Osteoblast (primary cell): Measurements from ENCODE around the gene CUEDC1. TPM values are rescaled to one million over a fixed set of nuclear protein-coding genes. Genes with fewer than 3 reads are reported as not detected.
A peak's percentile ranks its signal among the peaks of the same experiment; 100 is the strongest.

Experiments used
- DNase-seq: peaks from one replicate; pipeline ENCODE4 v3.0.0; 2011; ENCODE audit warnings: low spot score, mixed read lengths; ENCODE audit not compliant: insufficient read length; ENCODE audit errors: missing footprints
- H2AFZ ChIP-seq: 2 replicates; pipeline ENCODE4 v1.6.0; 2011; ENCODE audit warnings: mild to moderate bottlenecking, low read length
- H3K27ac ChIP-seq: 2 replicates; pipeline ENCODE4 v1.5.1; 2011; ENCODE audit warnings: mild to moderate bottlenecking, low read depth, low read length, moderate library complexity
- H3K27me3 ChIP-seq: 2 replicates; pipeline ENCODE4 v1.6.0; 2012; ENCODE audit warnings: mild to moderate bottlenecking, control low read depth, inconsistent platforms, low read length, moderate library complexity; ENCODE audit not compliant: insufficient read depth
- H3K36me3 ChIP-seq: 2 replicates; pipeline ENCODE4 v1.5.1; 2011; ENCODE audit warnings: mild to moderate bottlenecking, low read length, control low read depth, moderate library complexity; ENCODE audit not compliant: insufficient read depth
- H3K4me1 ChIP-seq: 2 replicates; pipeline ENCODE4 v1.5.1; 2011; ENCODE audit warnings: mild to moderate bottlenecking, low read length, control low read depth, moderate library complexity; ENCODE audit not compliant: insufficient read depth
- H3K4me2 ChIP-seq: 2 replicates; pipeline ENCODE4 v1.6.0; 2011; ENCODE audit warnings: mild to moderate bottlenecking, low read length; ENCODE audit not compliant: insufficient read depth
- H3K4me3 ChIP-seq: fragments of 200-600 bp; sonication (generic); 3 replicates; pipeline ENCODE4 v1.5.1; 2012; ENCODE audit warnings: mild to moderate bottlenecking, low read length, inconsistent platforms; ENCODE audit not compliant: insufficient read depth
- H3K79me2 ChIP-seq: 2 replicates; pipeline ENCODE4 v1.6.0; 2012; ENCODE audit warnings: mild to moderate bottlenecking, low read length, control low read depth, inconsistent platforms; ENCODE audit not compliant: insufficient read depth
- H3K9me3 ChIP-seq: 2 replicates; pipeline ENCODE4 v1.5.1; 2011; ENCODE audit warnings: low read depth, low read length, control low read depth
- H4K20me1 ChIP-seq: 2 replicates; pipeline ENCODE4 v1.6.0; 2012; ENCODE audit warnings: mild to moderate bottlenecking, low read length, control low read depth; ENCODE audit not compliant: insufficient read depth
- total RNA-seq: library from RNA; depleted of rRNA; stranded (reverse); fragments of >200 nt; gene quantifications from 2 replicates; pipeline ENCODE4 v1.2.3, GENCODE V29; 2012
- TF ChIP-seq, protein P1 (sequence below): IDR thresholded peaks from 2 replicates; pipeline ENCODE4 v1.5.1; 2011; ENCODE audit warnings: mild to moderate bottlenecking, low read depth, low read length, moderate library complexity; ENCODE audit errors: extremely low read depth

CUEDC1 gene
- total RNA-seq, 1 donor = 21.0 TPM

DNA sequence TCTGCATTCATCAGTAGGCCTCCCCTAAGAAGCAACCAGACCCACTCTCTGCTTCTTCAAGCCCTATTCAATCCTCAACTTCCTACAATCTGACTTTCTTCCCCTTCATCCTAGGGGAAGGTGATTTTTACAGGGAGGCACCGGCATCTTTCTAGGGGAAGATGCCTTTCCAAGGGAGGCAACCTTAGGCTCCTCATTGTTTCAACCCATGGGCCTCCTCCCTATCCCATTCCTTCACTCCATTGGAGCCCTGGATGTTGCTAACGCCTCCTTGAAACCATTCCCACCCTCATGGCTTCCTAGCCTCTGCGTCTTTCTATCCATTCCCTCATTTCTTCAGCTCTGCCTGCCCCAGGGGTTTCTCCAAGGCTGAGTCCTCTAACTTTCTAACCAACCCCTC, 2.7 kb upstream of the CUEDC1 start:
- no peak overlapping the region for H2AFZ ChIP-seq
- peaks cover 23% of the 10 kb centered on the region for H3K79me2 ChIP-seq
- H4K20me1 ChIP-seq = no peaks in the 10 kb centered on the region
- H3K9me3 ChIP-seq = no peaks in the 10 kb centered on the region
- TF ChIP-seq, protein P1, sequence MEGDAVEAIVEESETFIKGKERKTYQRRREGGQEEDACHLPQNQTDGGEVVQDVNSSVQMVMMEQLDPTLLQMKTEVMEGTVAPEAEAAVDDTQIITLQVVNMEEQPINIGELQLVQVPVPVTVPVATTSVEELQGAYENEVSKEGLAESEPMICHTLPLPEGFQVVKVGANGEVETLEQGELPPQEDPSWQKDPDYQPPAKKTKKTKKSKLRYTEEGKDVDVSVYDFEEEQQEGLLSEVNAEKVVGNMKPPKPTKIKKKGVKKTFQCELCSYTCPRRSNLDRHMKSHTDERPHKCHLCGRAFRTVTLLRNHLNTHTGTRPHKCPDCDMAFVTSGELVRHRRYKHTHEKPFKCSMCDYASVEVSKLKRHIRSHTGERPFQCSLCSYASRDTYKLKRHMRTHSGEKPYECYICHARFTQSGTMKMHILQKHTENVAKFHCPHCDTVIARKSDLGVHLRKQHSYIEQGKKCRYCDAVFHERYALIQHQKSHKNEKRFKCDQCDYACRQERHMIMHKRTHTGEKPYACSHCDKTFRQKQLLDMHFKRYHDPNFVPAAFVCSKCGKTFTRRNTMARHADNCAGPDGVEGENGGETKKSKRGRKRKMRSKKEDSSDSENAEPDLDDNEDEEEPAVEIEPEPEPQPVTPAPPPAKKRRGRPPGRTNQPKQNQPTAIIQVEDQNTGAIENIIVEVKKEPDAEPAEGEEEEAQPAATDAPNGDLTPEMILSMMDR = no peak
- peaks cover 17% of the 10 kb centered on the region for H3K4me1 ChIP-seq
- no peak overlapping the region for H3K4me2 ChIP-seq
- H3K27ac ChIP-seq = no peak overlapping the region
- no peaks in the 10 kb centered on the region for H3K27me3 ChIP-seq
- peak; percentile 36 for DNase-seq
- H3K36me3 ChIP-seq = no peaks in the 10 kb centered on the region
- no peak overlapping the region for H3K4me3 ChIP-seq

DNA sequence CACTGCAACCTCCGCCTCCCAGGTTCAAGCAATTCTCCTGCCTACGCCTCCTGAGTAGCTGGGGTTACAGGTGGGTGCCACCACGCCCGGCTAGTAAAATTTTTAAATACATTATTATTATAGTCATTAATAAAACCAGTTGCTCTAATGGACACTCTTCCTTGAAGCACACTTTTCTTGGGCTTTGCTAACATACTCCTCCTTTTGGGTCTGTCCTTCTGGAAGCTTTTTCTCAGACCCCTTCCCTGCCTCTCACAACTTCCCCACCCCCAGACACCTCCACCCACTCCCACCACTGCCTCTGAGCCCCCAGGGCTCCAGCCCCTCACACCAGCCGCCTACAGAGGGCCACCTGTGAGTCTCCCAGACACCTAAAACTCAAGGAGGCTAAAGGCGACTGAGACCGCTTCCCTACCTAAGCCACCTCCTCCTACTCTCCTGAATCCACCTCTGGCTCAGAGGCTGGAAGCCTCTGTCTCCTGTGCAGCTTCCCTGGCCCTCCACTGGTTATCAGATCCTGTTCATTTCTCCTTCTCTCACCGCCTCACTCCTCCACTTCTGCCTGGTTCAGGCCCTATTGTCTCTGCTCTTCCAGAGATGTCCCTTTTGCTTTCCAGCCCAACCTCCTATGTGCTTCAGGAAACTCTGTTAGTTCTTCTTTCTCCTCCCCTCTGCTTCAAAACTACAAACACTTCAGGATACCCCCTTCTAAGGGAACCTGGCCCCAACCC, 2.1 kb upstream of the CUEDC1 start:
- Histone ChIP-seq H3K79me2 (peaks cover 29% of the 10 kb centered on the region), H3K36me3 (no peaks in the 10 kb centered on the region), H3K27ac (no peak overlapping the region), H3K4me1 (peaks cover 19% of the 10 kb centered on the region), H3K27me3 (no peaks in the 10 kb centered on the region), H3K9me3 (no peaks in the 10 kb centered on the region), H3K4me3 (no peak overlapping the region), H3K4me2 (no peak overlapping the region), H4K20me1 (no peaks in the 10 kb centered on the region), H2AFZ (no peak overlapping the region)
- TF ChIP-seq, protein P1 = no peak
- DNase-seq = peak; percentile 78

DNA sequence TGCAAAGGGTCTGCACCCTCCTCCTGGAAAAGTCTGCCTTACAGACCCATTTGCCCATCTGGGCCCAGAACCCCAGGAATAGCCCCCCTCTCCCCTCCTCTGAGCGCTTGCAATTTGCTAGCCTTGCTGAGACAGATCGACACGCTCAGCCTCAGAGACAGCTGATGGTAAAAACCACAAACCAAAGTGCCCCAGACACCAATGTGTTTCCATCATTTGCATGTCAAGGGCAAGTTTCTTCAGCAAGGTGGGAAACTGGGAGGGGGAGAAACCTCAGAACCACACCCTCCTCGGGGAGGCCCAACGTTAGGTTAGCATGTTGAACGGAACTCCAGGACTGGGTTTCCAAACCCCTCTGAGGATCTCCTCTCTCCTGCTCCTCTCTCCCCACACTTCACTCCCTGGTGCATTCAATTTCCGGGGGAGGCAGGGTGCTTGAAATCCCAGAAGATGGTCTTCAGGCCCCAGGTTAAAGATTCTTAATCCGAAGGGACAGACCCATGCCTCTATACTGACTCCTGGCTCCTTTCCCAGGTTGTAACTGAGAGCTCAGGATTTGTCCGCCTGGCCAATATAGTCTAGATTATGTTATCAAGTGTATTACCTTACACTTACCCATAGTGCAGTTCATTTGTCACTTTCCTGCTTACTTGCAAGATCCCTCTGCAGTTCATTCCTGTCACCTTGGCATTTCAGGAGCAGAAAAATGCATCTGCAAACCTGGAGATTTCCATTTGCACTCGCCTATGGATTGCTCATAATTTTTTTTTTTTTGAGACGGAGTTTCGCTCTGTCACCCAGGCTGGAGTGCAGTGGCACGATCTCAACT, 1.3 kb upstream of the CUEDC1 start:
- H3K4me2 ChIP-seq = peak overlapping the region; percentile 95
- peak; percentile 39 for DNase-seq
- TF ChIP-seq, protein P1 = no peak

More for the DNA sequence above, 1.3 kb upstream of the CUEDC1 start:
- no peaks in the 10 kb centered on the region for H3K27me3 ChIP-seq
- peaks cover 32% of the 10 kb centered on the region for H3K79me2 ChIP-seq
- no peaks in the 10 kb centered on the region for H3K36me3 ChIP-seq
- peaks cover 24% of the 10 kb centered on the region for H3K4me1 ChIP-seq
- no peak overlapping the region for H2AFZ ChIP-seq
- peak overlapping the region; percentile 80 for H3K4me3 ChIP-seq
- no peaks in the 10 kb centered on the region for H3K9me3 ChIP-seq
- H4K20me1 ChIP-seq = no peaks in the 10 kb centered on the region
- H3K27ac ChIP-seq = no peak overlapping the region
